ENCODE results near the gene ARMH1.
"Not testable (repeated sequence)": the region's sequence is repeated elsewhere in the genome, so short reads cannot be mapped to it uniquely, and the experiment has no call there.

The ARMH1 gene

GRCh38 chr1:44723496-44724295 is 49.2 kb downstream of the ARMH1 start:
- DNase-seq, result peak; percentile 69

GRCh38 chr1:44724296-44724954 is 49.9 kb downstream of the ARMH1 start:
- DNase-seq, result no peak

- DNase-seq, result no peak
Measured at GRCh38 chr1:44724955-44725698, 50.6 kb downstream of the ARMH1 start.

GRCh38 chr1:44730741-44731512 is 56.4 kb downstream of the ARMH1 start, which contains the start of gene RNU5D-1:
TSS of gene RNU5D-1 (minus strand) at chr1:44731170.
- DNase-seq, result peak; percentile 98

- peak; percentile 18 for DNase-seq
Measured at GRCh38 chr1:44733365-44733764, 58.9 kb downstream of the ARMH1 start.

- DNase-seq, result no peak
Measured at GRCh38 chr1:44733784-44734183, 59.3 kb downstream of the ARMH1 start.

- DNase-seq, result no peak
Measured at GRCh38 chr1:44735992-44736391, 61.5 kb downstream of the ARMH1 start.

GRCh38 chr1:44738953-44739306 is 64.4 kb downstream of the ARMH1 start:
- DNase-seq, result not testable (repeated sequence)

GRCh38 chr1:44739307-44740178 is 65.0 kb downstream of the ARMH1 start, which contains the start of gene KIF2C:
TSS of gene KIF2C (plus strand) at chr1:44739837. CDS start at chr1:44739933, 96 bp downstream.
- peak; percentile 99 for DNase-seq

GRCh38 chr1:44740179-44740617 is 65.7 kb downstream of the ARMH1 start:
- DNase-seq, result peak; percentile 50

- no peak for DNase-seq
Measured at GRCh38 chr1:44743211-44743610, 68.7 kb downstream of the ARMH1 start.

GRCh38 chr1:44747878-44748277 is 73.4 kb downstream of the ARMH1 start:
- DNase-seq, result no peak

- DNase-seq, result no peak
Measured at GRCh38 chr1:44757420-44757819, 82.9 kb downstream of the ARMH1 start.

GRCh38 chr1:44759077-44759476 is 84.6 kb downstream of the ARMH1 start:
- no peak for DNase-seq

GRCh38 chr1:44760876-44761275 is 86.4 kb downstream of the ARMH1 start:
- DNase-seq, result no peak

- DNase-seq, result not testable (repeated sequence)
Measured at GRCh38 chr1:44766421-44766820, 91.9 kb downstream of the ARMH1 start.
